GM23338 (cell line): ENCODE measurements around the gene FBXO22.

Experiments used
- CREB1 ChIP-seq: fragments of 250-450 bp; sonication (Bioruptor Pico); IDR thresholded peaks from 2 replicates; pipeline ENCODE4 v1.5.0; 2020; ENCODE audit warnings: low read depth, mild to moderate bottlenecking, moderate library complexity
- CTCF ChIP-seq, 2 experiments: fragments of 200-600 bp in 1 of 2; sonication (generic) in 1 of 2; conservative IDR thresholded peaks; 2 replicates each; pipeline versions ENCODE4 v1.5.1 to v1.6.1; 2016 to 2017; ENCODE audit warnings: antibody characterized with exemption in 2 of 2, low read depth in 2 of 2, mild to moderate bottlenecking in 2 of 2, moderate library complexity in 1 of 2
- ETS1 ChIP-seq: IDR thresholded peaks from 2 replicates; pipeline ENCODE4 v1.6.1; 2016; ENCODE audit warnings: antibody characterized with exemption
- EZH2 ChIP-seq: fragments of 200-600 bp; sonication (generic); IDR thresholded peaks from one replicate; pipeline ENCODE4 v1.8.0; 2017; ENCODE audit warnings: antibody characterized with exemption, mild to moderate bottlenecking, low read depth; ENCODE audit not compliant: unreplicated experiment
- EZH2phosphoT487 ChIP-seq: fragments of 200-600 bp; sonication (generic); IDR thresholded peaks from one replicate; pipeline ENCODE4 v1.8.1; 2018; ENCODE audit warnings: antibody characterized with exemption; ENCODE audit not compliant: unreplicated experiment
- JUNB ChIP-seq: IDR thresholded peaks from one replicate; pipeline ENCODE4 v1.6.1; 2016; ENCODE audit warnings: antibody characterized with exemption; ENCODE audit not compliant: unreplicated experiment
- POLR2AphosphoS5 ChIP-seq: IDR thresholded peaks from 2 replicates; pipeline ENCODE4 v1.6.1; 2016; ENCODE audit warnings: antibody characterized with exemption, low read depth
- REST ChIP-seq: IDR thresholded peaks from one replicate; pipeline ENCODE4 v1.6.1; 2018; ENCODE audit warnings: antibody characterized with exemption; ENCODE audit not compliant: unreplicated experiment
- STAT1 ChIP-seq: IDR thresholded peaks from one replicate; pipeline ENCODE4 v1.6.1; 2016; ENCODE audit warnings: antibody characterized with exemption; ENCODE audit not compliant: unreplicated experiment
- ZNF114 ChIP-seq: fragments of 250-450 bp; sonication (Bioruptor Pico); IDR thresholded peaks from 2 replicates; pipeline ENCODE4 v1.5.0; 2020; ENCODE audit warnings: mild to moderate bottlenecking, moderate library complexity
- ZNF331 ChIP-seq: fragments of 250-450 bp; sonication (Bioruptor Pico); IDR thresholded peaks from 2 replicates; pipeline ENCODE4 v1.5.0; 2020; ENCODE audit warnings: low read depth, mild to moderate bottlenecking, moderate library complexity
- ZNF462 ChIP-seq: fragments of 250-450 bp; sonication (Bioruptor Pico); IDR thresholded peaks from 2 replicates; pipeline ENCODE4 v1.5.0; 2020; ENCODE audit warnings: mild to moderate bottlenecking, moderate library complexity

GRCh38 chr15:75924576-75924975 lies 20.9 kb downstream of the FBXO22 start:
- TF ChIP-seq CTCF (conservative IDR thresholded peaks at IDR 0.05; ENCODE audit: low read depth in 2 of 2) (no peak), ZNF114 (CRISPR knock-in tag) (no peak), EZH2 (no peak), POLR2AphosphoS5 (no peak), ZNF331 (CRISPR knock-in tag) (no peak), EZH2phosphoT487 (no peak), REST (no peak), CREB1 (CRISPR knock-in tag) (no peak), JUNB (no peak), STAT1 (no peak), ETS1 (no peak), ZNF462 (CRISPR knock-in tag) (no peak)
